HPDE6-E6E7 (cell line): Measurements from ENCODE around the gene LYZL6.
A peak's percentile ranks its signal among the peaks of the same experiment; 100 is the strongest.
"Not testable (repeated sequence)": the region's sequence is repeated elsewhere in the genome, so short reads cannot be mapped to it uniquely, and the experiment has no call there.

Experiments used
- DNase-seq: peaks from one replicate; pipeline ENCODE4 v3.0.0; 2011; ENCODE audit warnings: missing footprints; ENCODE audit errors: extremely low spot score

LYZL6 gene

GRCh38 chr17:35947156-35947585, 3.7 kb upstream of the LYZL6 start:
- no peak for DNase-seq

- DNase-seq, result no peak
Measured at GRCh38 chr17:35944151-35944550, 638 bp upstream of the LYZL6 start.

GRCh38 chr17:35942588-35943186, 826 bp downstream of the LYZL6 start:
- DNase-seq, result no peak

- DNase-seq, result not testable (repeated sequence)
Measured at GRCh38 chr17:35938492-35938891, 5.0 kb downstream of the LYZL6 start.

GRCh38 chr17:35936063-35936462, 7.5 kb downstream of the LYZL6 start:
- DNase-seq, result no peak

GRCh38 chr17:35934760-35935159, 8.8 kb downstream of the LYZL6 start:
- DNase-seq, result no peak

- no peak for DNase-seq
Measured at GRCh38 chr17:35932586-35932985, 10.9 kb downstream of the LYZL6 start.

- DNase-seq, result no peak
Measured at GRCh38 chr17:35931794-35932425, 11.6 kb downstream of the LYZL6 start.

- peak; percentile 95 for DNase-seq
Measured at GRCh38 chr17:35930211-35931065, 13.1 kb downstream of the LYZL6 start, which contains the start of gene RDM1. Gene RDM1, minus strand, starts transcription at chr17:35930773. Its CDS starts 46 bp downstream, at chr17:35930727.

- DNase-seq, result no peak
Measured at GRCh38 chr17:35927714-35928113, 15.8 kb downstream of the LYZL6 start.

GRCh38 chr17:35923609-35924114, 19.9 kb downstream of the LYZL6 start:
- DNase-seq, result no peak

GRCh38 chr17:35920229-35920628, 23.3 kb downstream of the LYZL6 start:
- no peak for DNase-seq

GRCh38 chr17:35918665-35919064, 24.8 kb downstream of the LYZL6 start:
- no peak for DNase-seq

GRCh38 chr17:35917519-35918213, 25.8 kb downstream of the LYZL6 start:
- DNase-seq, result no peak

- DNase-seq, result no peak
Measured at GRCh38 chr17:35915153-35915964, 28.2 kb downstream of the LYZL6 start.

GRCh38 chr17:35914354-35914753, 29.2 kb downstream of the LYZL6 start:
- DNase-seq, result no peak

- no peak for DNase-seq
Measured at GRCh38 chr17:35913609-35914008, 29.9 kb downstream of the LYZL6 start.

GRCh38 chr17:35912942-35913341, 30.6 kb downstream of the LYZL6 start:
- no peak for DNase-seq

- DNase-seq, result no peak
Measured at GRCh38 chr17:35912339-35912912, 31.1 kb downstream of the LYZL6 start.

- no peak for DNase-seq
Measured at GRCh38 chr17:35909408-35909807, 34.1 kb downstream of the LYZL6 start.

GRCh38 chr17:35907691-35908090, 35.8 kb downstream of the LYZL6 start:
- no peak for DNase-seq
